AG04449 (cell line): ENCODE results near the gene RECQL5.

Experiments used
- CTCF ChIA-PET: fragments of 350-600 bp; formaldehyde crosslinking; extraction: SDS; loops from one replicate; lab custom pipeline; 2021; ENCODE audit warnings: antibody characterized with exemption; lab: Yijun Ruan, JAX
- POLR2A ChIA-PET: fragments of 400-600, 350-600 bp; formaldehyde crosslinking; extraction: SDS; loops from one replicate; lab custom pipeline; 2020; ENCODE audit warnings: antibody characterized with exemption, inconsistent platforms; lab: Yijun Ruan, JAX
- DNase-seq: peaks from one replicate; pipeline ENCODE4 v3.0.0-alpha.2; 2010; ENCODE audit warnings: low read depth, low spot score
- H3K4me3 ChIP-seq: 2 replicates; pipeline ENCODE4 v1.5.1; 2011; ENCODE audit warnings: low read depth, mild to moderate bottlenecking, control low read depth, low read length
- TF ChIP-seq, protein P1 (sequence below): IDR thresholded peaks from one replicate; pipeline ENCODE4 v1.5.1; 2011; ENCODE audit warnings: mild to moderate bottlenecking, moderate library complexity, low read length, control low read depth, inconsistent platforms; ENCODE audit not compliant: insufficient read depth; ENCODE audit errors: missing control alignments

RECQL5 gene

DNA sequence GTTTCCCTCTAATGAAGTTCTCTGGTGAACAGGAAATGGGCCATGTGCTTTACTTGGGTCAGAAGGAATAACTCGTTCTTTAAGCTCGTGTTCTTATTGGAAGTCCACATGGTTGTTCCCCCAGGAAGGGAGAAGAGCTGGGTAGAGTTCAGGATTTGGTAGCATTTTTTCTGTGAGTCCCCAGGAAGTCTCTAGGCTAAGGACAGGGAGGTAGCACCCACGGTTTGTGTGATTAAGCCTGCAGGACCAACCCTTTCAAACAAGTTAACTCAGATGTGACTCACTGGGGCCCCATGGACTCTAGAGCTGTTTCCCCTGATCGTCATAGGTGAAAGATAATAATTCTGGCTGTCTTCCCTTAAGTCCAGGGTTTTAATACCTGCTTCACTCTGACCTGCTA lies 16.6 kb upstream of the RECQL5 start:
- DNase-seq: no peak
- TF ChIP-seq, protein P1, sequence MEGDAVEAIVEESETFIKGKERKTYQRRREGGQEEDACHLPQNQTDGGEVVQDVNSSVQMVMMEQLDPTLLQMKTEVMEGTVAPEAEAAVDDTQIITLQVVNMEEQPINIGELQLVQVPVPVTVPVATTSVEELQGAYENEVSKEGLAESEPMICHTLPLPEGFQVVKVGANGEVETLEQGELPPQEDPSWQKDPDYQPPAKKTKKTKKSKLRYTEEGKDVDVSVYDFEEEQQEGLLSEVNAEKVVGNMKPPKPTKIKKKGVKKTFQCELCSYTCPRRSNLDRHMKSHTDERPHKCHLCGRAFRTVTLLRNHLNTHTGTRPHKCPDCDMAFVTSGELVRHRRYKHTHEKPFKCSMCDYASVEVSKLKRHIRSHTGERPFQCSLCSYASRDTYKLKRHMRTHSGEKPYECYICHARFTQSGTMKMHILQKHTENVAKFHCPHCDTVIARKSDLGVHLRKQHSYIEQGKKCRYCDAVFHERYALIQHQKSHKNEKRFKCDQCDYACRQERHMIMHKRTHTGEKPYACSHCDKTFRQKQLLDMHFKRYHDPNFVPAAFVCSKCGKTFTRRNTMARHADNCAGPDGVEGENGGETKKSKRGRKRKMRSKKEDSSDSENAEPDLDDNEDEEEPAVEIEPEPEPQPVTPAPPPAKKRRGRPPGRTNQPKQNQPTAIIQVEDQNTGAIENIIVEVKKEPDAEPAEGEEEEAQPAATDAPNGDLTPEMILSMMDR: no peak
- POLR2A ChIA-PET: interaction anchor here (0.6 to 1.1 kb wide), 2 partner anchors 10 to 16 kb away, joined by 3 read pairs; partner anchors contain the start of genes RECQL5 and SAP30BP
- H3K4me3 ChIP-seq: no peak overlapping the region
- CTCF ChIA-PET: interaction anchor here (0.8 to 13.0 kb wide), 10 partner anchors 10 to 50 kb away, joined by 3 to 121 read pairs (median 6); partner anchors contain the start of gene SMIM5

- no peak overlapping the region for H3K4me3 ChIP-seq
- no peak for DNase-seq
- ChIA-PET CTCF (interaction anchor here (0.7 to 13.0 kb wide), 8 partner anchors 8 to 83 kb away, joined by 3 to 121 read pairs (median 8); partner anchors contain the start of genes RECQL5, SAP30BP and SMIM5), POLR2A (interaction anchor here (1.0 kb wide), 1 partner anchor 12 kb away, joined by 3 read pairs; no protein-coding TSS in a partner anchor)
- TF ChIP-seq, protein P1: no peak
These were observed 14.3 kb upstream of the RECQL5 start for GRCh38 chr17:75681289-75681688.

GRCh38 chr17:75680431-75680830 lies 13.5 kb upstream of the RECQL5 start:
- no peak overlapping the region for H3K4me3 ChIP-seq
- TF ChIP-seq, protein P1: no peak
- ChIA-PET POLR2A (interaction anchor here (0.9 kb wide), 1 partner anchor 13 kb away, joined by 3 read pairs; no protein-coding TSS in a partner anchor), CTCF (interaction anchor here (0.7 to 13.0 kb wide), 12 partner anchors 7 to 84 kb away, joined by 3 to 121 read pairs (median 4); partner anchors contain the start of genes RECQL5, SAP30BP and SMIM5)
- DNase-seq: no peak

- no peak for DNase-seq
- no peak overlapping the region for H3K4me3 ChIP-seq
- TF ChIP-seq, protein P1: no peak
- ChIA-PET CTCF (interaction anchor here (1.0 to 13.0 kb wide), 9 partner anchors 6 to 84 kb away, joined by 3 to 121 read pairs (median 4); partner anchors contain the start of gene SMIM5), POLR2A (interaction anchor here (0.9 kb wide), 1 partner anchor 13 kb away, joined by 3 read pairs; no protein-coding TSS in a partner anchor)
These were observed 12.8 kb upstream of the RECQL5 start for GRCh38 chr17:75679706-75680211.

DNA sequence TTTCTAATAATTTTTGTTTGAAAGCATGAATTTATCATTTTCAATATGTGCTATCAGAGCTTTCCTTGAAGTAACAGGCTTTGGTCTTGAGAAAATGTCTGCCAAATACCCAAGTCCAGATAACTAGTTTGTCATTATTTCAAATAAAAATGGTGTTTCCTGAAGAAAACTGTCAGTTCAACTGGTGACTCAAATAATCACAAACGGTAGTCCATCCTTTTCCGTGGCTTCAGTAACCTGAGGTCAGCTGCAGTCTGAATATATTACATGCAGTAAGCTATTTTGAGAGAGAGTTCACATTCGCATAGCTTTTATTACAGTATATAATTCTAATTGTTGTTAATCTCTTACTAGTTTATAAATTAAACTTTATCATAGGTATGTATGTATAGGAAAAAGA lies 9.5 kb upstream of the RECQL5 start:
- no peak for DNase-seq
- no peak overlapping the region for H3K4me3 ChIP-seq
- TF ChIP-seq, protein P1: no peak
- ChIA-PET CTCF (interaction anchor here (1.2 to 7.4 kb wide), 5 partner anchors 9 to 43 kb away, joined by 3 to 121 read pairs (median 6); partner anchors contain the start of genes RECQL5, SAP30BP and SMIM5), POLR2A (interaction anchor here (1.0 to 1.6 kb wide), 2 partner anchors 10 to 17 kb away, joined by 3 read pairs; partner anchors contain the start of gene RECQL5)

DNA sequence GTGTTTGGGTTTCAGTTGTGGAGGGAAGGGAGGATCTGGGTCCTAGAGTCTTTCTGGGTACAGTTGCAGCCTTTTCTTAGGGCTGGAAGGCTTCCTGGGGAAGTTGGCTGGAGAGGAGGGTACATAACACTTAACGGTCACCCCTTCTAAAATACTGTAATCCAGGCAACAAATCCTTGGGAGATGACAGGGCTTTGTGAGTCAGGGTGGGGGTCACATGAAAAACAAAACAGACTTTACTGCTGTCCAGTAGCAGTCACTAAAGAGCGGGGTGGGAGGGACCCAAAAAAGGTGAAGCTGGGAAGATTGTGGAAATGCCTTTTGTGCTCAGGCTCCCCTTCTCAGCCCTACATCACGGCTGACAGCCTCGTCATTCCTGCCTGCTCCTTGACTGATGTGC lies 6.5 kb upstream of the RECQL5 start:
- no peak for DNase-seq
- TF ChIP-seq, protein P1: no peak
- ChIA-PET CTCF (interaction anchor here (1.0 to 7.4 kb wide), 12 partner anchors 12 to 82 kb away, joined by 3 to 121 read pairs (median 10); partner anchors contain the start of gene SMIM5), POLR2A (interaction anchor here (0.8 kb wide), 1 partner anchor 72 kb away, joined by 3 read pairs; no protein-coding TSS in a partner anchor)
- no peak overlapping the region for H3K4me3 ChIP-seq
